Activated CD4-positive, alpha-beta T cell treated with anti-CD3 and anti-CD28 coated beads, Interleukin-2, amount 10 ng/mL, durations not matched to agents 7 days and 5 days (primary cell): ENCODE results near the gene IGF2R. TPM values are rescaled to one million over a fixed set of nuclear protein-coding genes. Genes with fewer than 3 reads are reported as not detected.
"Not testable (repeated sequence)": the region's sequence is repeated elsewhere in the genome, so short reads cannot be mapped to it uniquely, and the experiment has no call there.

ENCODE experiments used
- CTCF ChIA-PET: fragments of 350-600 bp; sonication (Branson Sonifier 250); formaldehyde crosslinking; loops from one replicate; lab custom pipeline; 2021; ENCODE audit warnings: antibody characterized with exemption; lab: Charles Lee
- POLR2A ChIA-PET: fragments of 350-600 bp; sonication (Branson Sonifier 250); formaldehyde crosslinking; loops from one replicate; lab custom pipeline; 2021; ENCODE audit warnings: antibody characterized with exemption; lab: Charles Lee
- DNase-seq: peaks from one replicate; pipeline ENCODE4 v3.0.0-alpha.2; 2020
- H3K27ac Mint-ChIP-seq: one replicate; pipeline ENCODE4 v1.8.0; 2021; ENCODE audit warnings: mild to moderate bottlenecking, moderate library complexity, mixed read lengths
- H3K27me3 Mint-ChIP-seq: one replicate; pipeline ENCODE4 v1.8.0; 2021; ENCODE audit warnings: mixed read lengths
- H3K36me3 Mint-ChIP-seq: one replicate; pipeline ENCODE4 v1.8.0; 2021; ENCODE audit warnings: low read depth, mixed read lengths
- H3K4me1 Mint-ChIP-seq: one replicate; pipeline ENCODE4 v1.8.0; 2021; ENCODE audit warnings: mixed read lengths
- H3K4me3 Mint-ChIP-seq: one replicate; pipeline ENCODE4 v1.8.0; 2021; ENCODE audit warnings: mild to moderate bottlenecking, moderate library complexity, mixed read lengths
- H3K9me3 Mint-ChIP-seq: one replicate; pipeline ENCODE4 v1.8.0; 2021; ENCODE audit warnings: mixed read lengths
- total RNA-seq, 2 experiments: library from RNA; stranded (reverse); gene quantifications; one replicate each; pipeline ENCODE4 v1.2.3, GENCODE V29; 2021

IGF2R gene
- total RNA-seq, 2 experiments from 2014 or later = 62.8 to 65.0 TPM

DNA sequence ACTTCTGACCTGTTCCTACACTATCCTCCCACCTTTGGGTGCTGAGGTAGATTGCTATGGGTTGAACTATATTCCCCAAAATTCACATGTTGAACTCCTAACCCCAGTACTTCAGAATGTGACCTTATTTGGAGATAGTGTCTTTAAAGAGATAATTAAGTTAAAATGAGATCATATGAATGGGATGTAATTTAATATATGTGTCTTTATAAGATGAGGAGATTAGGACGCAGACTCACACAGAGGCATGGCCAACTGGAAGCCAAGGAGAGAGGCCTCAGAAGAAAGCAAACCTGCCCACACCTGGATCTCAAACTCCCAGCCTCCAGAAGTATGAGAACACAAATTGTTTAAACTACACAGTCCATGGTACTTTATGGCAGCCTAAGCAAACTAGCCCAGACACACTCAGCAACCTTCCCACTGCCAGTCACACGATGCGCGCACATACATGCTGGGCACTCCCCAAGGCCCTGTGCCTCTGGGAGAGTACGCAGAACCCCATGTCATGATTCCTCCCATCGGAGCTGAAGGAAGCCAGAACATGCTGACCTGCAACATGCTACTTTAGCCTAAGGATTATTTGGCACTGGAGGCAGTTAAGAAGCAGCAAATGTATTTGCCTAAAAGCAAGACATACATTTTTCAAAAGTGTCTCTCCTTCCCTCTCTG, 143.9 kb downstream of the IGF2R start:
- peaks cover 1% of the 10 kb centered on the region for H3K9me3 Mint-ChIP-seq
- peaks cover 19% of the 10 kb centered on the region for H3K4me1 Mint-ChIP-seq
- ChIA-PET POLR2A (no interaction called here), CTCF (no interaction called here)
- no peak overlapping the region for H3K4me3 Mint-ChIP-seq
- no peaks in the 10 kb centered on the region for H3K27me3 Mint-ChIP-seq
- no peak for DNase-seq
- no peak overlapping the region for H3K27ac Mint-ChIP-seq
- H3K36me3 Mint-ChIP-seq = peaks cover 14% of the 10 kb centered on the region

DNA sequence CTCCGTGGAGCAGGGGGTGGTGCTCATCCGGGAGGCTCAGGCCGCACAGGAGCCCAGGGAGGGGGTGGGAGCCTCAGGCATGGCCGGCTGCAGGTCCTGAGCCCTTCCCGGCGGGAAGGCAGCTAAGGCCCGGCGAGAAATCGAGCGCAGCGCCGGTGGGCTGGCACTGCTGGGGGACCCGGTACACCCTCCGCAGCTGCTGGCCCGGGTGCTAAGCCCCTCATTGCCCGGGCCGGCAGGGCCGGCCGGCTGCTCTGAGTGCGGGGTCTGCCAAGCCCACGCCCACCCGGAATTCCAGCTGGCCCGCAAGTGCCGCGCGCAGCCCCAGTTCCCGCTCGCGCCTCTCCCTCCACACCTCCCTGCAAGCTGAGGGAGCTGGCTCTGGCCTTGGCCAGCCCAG, 145.7 kb downstream of the IGF2R start:
- CTCF ChIA-PET, H3K4me3 Mint-ChIP-seq, H3K27me3 Mint-ChIP-seq, H3K4me1 Mint-ChIP-seq, DNase-seq, H3K9me3 Mint-ChIP-seq, H3K27ac Mint-ChIP-seq, POLR2A ChIA-PET: not testable (repeated sequence)
- H3K36me3 Mint-ChIP-seq = peaks cover 11% of the 10 kb centered on the region

DNA sequence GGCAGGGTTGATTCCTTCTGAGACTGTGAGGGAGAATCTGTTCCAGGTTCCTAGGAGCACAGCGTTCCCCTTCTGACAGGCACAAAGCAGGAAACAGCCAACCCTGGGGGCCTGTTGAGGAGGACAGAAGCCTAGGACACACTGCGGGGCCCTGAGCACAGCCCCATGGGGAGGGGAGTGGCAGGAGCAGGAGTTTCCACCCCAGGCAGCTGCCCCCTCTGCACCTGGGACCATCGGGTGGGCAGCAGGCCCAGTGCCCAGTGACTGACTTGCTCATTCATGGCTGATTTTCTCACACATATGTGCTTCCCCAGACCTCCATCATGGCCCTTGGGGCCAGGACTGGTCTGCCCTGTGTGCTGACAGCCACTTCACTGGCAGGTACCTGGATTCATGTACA, 146.5 kb downstream of the IGF2R start:
- no peak overlapping the region for H3K4me3 Mint-ChIP-seq
- DNase-seq = no peak
- peaks cover 5% of the 10 kb centered on the region for H3K4me1 Mint-ChIP-seq
- H3K27ac Mint-ChIP-seq = no peak overlapping the region
- ChIA-PET POLR2A (no interaction called here), CTCF (no interaction called here)
- peaks cover 11% of the 10 kb centered on the region for H3K36me3 Mint-ChIP-seq
- no peaks in the 10 kb centered on the region for H3K27me3 Mint-ChIP-seq
- H3K9me3 Mint-ChIP-seq = peaks cover 2% of the 10 kb centered on the region

DNA sequence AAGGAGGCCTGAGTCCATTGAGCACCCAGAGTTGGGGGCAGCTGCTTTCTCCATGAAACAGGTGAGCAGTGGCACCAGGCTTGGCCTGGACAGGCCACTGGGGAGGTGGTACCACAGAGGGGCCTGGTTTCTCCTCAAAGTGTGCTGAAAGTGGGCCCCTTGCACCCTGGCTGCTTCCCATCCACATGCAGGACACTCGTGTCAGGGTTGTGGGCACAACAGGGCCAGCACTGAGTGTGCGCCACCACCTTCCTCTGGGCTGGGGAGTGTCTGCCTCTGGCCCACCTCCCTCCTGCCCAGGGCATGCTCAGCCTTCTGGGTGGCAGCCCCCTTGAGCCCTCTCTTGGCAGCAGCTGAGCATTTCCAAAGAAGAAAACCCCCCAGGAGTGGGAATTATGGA, 147.5 kb downstream of the IGF2R start:
- Mint-ChIP-seq H3K27ac (no peak overlapping the region), H3K4me1 (no peaks in the 10 kb centered on the region), H3K36me3 (peaks cover 11% of the 10 kb centered on the region), H3K27me3 (no peaks in the 10 kb centered on the region), H3K4me3 (no peak overlapping the region), H3K9me3 (peaks cover 2% of the 10 kb centered on the region)
- POLR2A ChIA-PET = no interaction called here
- CTCF ChIA-PET = no interaction called here
- no peak for DNase-seq

DNA sequence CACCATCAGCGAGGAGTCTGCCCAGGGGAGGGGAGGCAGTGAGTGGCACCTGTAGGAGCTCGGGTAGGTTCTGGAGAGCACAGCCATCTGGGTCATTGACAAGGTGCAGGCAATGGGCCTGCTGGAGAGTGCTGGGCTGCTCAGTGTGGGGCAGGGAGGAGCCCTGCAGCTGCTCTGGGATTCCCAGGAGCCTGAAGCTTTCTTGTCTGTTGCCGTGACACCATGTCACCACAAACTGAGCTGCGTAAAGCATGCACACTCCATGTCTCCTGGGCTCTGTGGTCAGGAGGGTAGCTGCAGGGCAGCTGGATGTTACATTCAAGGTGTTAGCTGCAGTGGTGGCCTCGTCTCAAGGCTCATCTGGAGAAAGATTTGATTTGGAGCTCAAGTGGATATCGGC, 148.3 kb downstream of the IGF2R start:
- Mint-ChIP-seq H3K36me3 (peaks cover 11% of the 10 kb centered on the region), H3K9me3 (peaks cover 2% of the 10 kb centered on the region)

DNA sequence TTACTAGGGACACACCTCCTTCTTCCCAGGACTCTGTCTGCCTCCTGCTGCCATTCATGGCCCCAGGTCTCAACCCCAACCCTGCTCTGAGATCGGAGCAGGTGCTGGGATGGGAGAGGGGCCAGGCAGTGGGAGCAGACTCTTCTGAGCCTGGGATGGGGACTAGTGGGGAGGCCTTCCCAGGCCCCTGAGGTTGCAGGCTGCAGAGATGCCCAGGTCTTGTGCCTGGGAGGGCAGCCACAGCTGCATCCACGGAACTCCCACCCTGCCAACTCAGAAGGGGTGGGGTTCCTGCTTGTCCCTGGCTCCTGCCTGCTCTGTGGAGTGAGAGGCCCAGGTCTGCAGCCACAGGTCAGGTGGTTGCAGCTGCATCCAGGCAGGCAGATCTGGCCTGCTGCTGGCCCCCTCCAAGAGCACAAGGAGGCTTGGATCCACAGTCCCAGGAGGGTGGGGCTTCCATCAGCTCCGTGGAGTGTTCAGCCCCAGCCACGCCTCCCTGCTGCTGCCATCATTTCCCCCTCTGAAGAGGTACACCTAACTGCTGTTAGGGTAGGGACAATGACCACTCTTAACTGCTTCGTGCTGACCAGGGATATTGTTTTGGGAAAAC, 149.8 kb downstream of the IGF2R start:
- Mint-ChIP-seq H3K27ac (no peak overlapping the region), H3K36me3 (peaks cover 9% of the 10 kb centered on the region), H3K27me3 (no peaks in the 10 kb centered on the region), H3K9me3 (peaks cover 2% of the 10 kb centered on the region), H3K4me3 (no peak overlapping the region), H3K4me1 (no peaks in the 10 kb centered on the region)
- no peak for DNase-seq
- ChIA-PET CTCF (interaction anchor here (1.4 kb wide), 1 partner anchor 10 kb away, joined by 3 read pairs; no protein-coding TSS in a partner anchor), POLR2A (no interaction called here)

More for the DNA sequence above, 148.3 kb downstream of the IGF2R start:
- Mint-ChIP-seq H3K4me3 (no peak overlapping the region), H3K27ac (no peak overlapping the region), H3K4me1 (no peaks in the 10 kb centered on the region), H3K27me3 (no peaks in the 10 kb centered on the region)
- CTCF ChIA-PET = no interaction called here
- DNase-seq = no peak
- POLR2A ChIA-PET = no interaction called here

DNA sequence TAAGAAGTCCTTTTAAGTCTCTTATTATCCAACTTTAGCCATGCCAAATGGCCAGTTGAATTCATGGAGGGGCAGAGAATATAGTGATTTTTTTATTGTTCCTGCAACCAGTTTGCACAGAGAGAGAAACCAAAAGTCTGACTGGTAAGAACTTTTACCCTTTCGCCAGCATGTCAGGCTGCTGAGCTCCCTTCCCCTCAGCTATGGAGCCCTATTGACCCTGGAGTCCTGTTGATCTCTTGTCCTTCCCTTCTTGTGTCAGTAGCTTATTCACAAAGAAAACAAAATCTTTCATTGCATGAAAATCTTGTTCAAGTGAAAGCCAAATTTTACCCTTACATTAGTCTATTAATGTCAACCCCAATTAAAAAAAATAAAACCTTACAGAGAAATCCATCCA, 151.2 kb downstream of the IGF2R start:
- no peaks in the 10 kb centered on the region for H3K27me3 Mint-ChIP-seq
- no peak for DNase-seq
- ChIA-PET POLR2A (no interaction called here), CTCF (interaction anchor here (1.4 kb wide), 1 partner anchor 9 kb away, joined by 3 read pairs; no protein-coding TSS in a partner anchor)
- H3K36me3 Mint-ChIP-seq = peaks cover 7% of the 10 kb centered on the region
- H3K27ac Mint-ChIP-seq = no peak overlapping the region
- peaks cover 2% of the 10 kb centered on the region for H3K9me3 Mint-ChIP-seq
- no peak overlapping the region for H3K4me3 Mint-ChIP-seq
- H3K4me1 Mint-ChIP-seq = no peaks in the 10 kb centered on the region

DNA sequence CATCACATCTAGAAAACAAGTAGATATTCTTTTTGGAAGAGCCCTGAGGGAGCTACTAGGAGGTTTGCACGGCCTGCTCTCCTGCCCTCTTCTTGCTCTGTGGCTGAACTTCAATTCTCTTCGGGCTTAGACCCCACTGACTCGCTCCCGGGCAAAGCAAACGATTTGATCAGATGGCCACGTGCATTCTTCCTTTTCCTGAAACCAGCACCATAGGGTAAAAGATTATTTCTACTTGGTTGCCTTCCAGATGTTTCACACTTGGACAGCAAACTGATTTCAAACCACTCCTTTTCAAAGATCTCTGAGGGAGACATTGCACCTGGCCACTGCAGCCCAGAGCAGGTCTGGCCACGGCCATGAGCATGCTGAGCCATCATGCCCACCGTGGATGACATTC, 152.7 kb downstream of the IGF2R start, which contains the start of gene SLC22A1:
Gene SLC22A1 (plus strand): TSS at position 258 of the 400 bp plus-strand sequence. CDS start 121 bp downstream, at position 379.
- Mint-ChIP-seq H3K4me1 (no peaks in the 10 kb centered on the region), H3K9me3 (peaks cover 2% of the 10 kb centered on the region)

DNA sequence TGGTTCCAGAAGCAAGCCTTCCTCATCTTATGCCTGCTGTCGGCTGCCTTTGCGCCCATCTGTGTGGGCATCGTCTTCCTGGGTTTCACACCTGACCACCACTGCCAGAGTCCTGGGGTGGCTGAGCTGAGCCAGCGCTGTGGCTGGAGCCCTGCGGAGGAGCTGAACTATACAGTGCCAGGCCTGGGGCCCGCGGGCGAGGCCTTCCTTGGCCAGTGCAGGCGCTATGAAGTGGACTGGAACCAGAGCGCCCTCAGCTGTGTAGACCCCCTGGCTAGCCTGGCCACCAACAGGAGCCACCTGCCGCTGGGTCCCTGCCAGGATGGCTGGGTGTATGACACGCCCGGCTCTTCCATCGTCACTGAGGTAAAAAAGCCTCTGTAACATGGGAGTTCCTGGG, 153.1 kb downstream of the IGF2R start:
- ChIA-PET POLR2A (no interaction called here), CTCF (no interaction called here)
- Mint-ChIP-seq H3K4me1 (no peaks in the 10 kb centered on the region), H3K36me3 (peaks cover 7% of the 10 kb centered on the region), H3K4me3 (no peak overlapping the region), H3K27me3 (no peaks in the 10 kb centered on the region), H3K9me3 (peaks cover 2% of the 10 kb centered on the region), H3K27ac (no peak overlapping the region)
- DNase-seq = no peak

More for the DNA sequence above, 152.7 kb downstream of the IGF2R start, which contains the start of gene SLC22A1:
- H3K27me3 Mint-ChIP-seq = no peaks in the 10 kb centered on the region
- no peak for DNase-seq
- H3K4me3 Mint-ChIP-seq = no peak within 1 kb of the TSS
- CTCF ChIA-PET = no interaction called here
- peaks cover 7% of the 10 kb centered on the region for H3K36me3 Mint-ChIP-seq
- H3K27ac Mint-ChIP-seq = no peak within 1 kb of the TSS
- POLR2A ChIA-PET = no interaction called here

DNA sequence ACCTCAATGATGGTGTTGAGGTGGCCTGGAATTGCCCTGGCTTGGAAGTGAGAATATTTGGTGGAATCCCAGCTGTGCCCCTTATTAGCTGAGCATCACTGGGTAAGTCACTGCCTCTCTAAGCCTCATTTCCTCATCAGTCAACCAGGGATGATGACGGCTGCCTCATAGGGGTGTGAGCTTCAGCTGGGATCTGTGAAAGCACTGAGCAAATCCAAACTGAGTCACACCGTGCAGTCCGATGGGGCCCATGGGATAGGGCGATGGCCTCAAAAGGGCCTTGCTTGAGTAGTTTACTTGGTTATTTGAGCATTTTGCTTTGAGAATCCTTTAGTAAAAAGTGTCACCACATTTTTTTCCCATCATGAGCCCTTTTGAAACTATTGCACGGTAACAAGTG, 153.9 kb downstream of the IGF2R start:
- Mint-ChIP-seq H3K27me3 (no peaks in the 10 kb centered on the region), H3K4me1 (no peaks in the 10 kb centered on the region), H3K9me3 (peaks cover 1% of the 10 kb centered on the region), H3K27ac (no peak overlapping the region), H3K36me3 (peaks cover 3% of the 10 kb centered on the region), H3K4me3 (no peak overlapping the region)
- DNase-seq = no peak
- ChIA-PET POLR2A (no interaction called here), CTCF (no interaction called here)

DNA sequence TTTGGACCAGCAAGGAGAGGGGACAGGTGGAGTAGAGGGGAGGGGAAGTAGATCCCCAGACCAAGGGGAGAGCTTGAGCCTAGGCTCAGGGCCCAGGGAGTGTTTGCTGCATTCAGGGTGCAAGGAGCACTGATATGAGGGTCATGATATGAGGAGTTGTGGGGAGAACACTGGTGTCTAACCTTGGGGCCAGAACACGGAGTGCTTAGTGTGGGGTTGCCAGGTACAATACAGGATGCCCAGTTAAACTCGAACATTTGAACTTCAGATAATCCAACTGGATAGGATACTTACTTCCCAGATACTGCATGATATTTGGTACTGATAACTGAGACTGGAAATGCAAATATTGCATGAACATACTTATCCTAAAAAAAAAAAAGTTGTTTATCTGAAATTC, 155.1 kb downstream of the IGF2R start:
- Mint-ChIP-seq H3K27ac (no peak overlapping the region), H3K4me3 (no peak overlapping the region), H3K27me3 (no peaks in the 10 kb centered on the region), H3K36me3 (no peaks in the 10 kb centered on the region), H3K4me1 (no peaks in the 10 kb centered on the region), H3K9me3 (no peaks in the 10 kb centered on the region)
- CTCF ChIA-PET = interaction anchor here (1.1 kb wide), 1 partner anchor 86 kb away, joined by 3 read pairs; no protein-coding TSS in a partner anchor
- DNase-seq = no peak
- POLR2A ChIA-PET = no interaction called here

DNA sequence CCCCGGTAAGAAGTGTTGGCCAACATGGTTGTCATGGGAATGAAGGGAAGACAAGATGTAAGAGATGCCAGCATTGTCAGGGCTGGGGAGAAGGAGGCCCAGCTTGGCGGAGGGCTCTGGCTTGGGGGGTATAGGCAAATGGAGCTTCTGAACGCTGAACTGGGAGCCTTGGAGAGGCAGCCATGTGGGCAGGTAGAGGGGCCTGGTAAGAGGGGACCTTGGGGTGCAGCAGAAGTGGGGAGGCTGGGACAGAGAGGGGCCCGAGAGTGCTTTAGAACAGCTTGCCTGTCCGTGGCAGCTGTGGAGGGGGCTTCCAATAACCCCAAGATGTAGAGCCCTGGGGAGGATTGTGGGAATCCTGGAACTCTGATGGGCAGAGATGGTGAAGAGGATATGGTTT, 155.7 kb downstream of the IGF2R start:
- DNase-seq = no peak
- Mint-ChIP-seq H3K9me3 (no peaks in the 10 kb centered on the region), H3K36me3 (no peaks in the 10 kb centered on the region), H3K27ac (no peak overlapping the region), H3K27me3 (no peaks in the 10 kb centered on the region), H3K4me1 (no peaks in the 10 kb centered on the region), H3K4me3 (no peak overlapping the region)
- ChIA-PET POLR2A (no interaction called here), CTCF (interaction anchor here (1.1 kb wide), 1 partner anchor 86 kb away, joined by 3 read pairs; no protein-coding TSS in a partner anchor)

DNA sequence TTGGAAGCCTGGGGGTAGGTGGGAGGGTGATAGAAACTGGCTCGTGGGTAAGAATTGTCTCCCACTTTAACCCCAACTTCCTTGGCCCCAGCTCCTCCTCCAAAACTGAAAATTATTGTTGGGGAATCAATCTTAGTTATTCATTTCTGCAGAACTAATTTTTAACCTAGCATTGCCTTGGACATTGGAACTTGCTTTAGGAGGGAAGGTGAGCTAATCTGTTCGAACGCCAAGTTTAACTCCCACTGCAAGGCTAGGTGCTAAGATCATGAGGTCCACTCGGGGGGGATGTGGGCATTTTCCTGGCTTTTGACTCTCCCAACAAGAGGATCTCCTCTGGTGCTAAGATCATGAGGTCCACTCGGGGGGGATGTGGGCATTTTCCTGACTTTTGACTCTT, 156.2 kb downstream of the IGF2R start:
- POLR2A ChIA-PET = not testable (repeated sequence)

More for the DNA sequence above, 156.2 kb downstream of the IGF2R start:
- not testable (repeated sequence) for DNase-seq, H3K27ac Mint-ChIP-seq, H3K4me3 Mint-ChIP-seq, H3K9me3 Mint-ChIP-seq, H3K4me1 Mint-ChIP-seq, H3K27me3 Mint-ChIP-seq, H3K36me3 Mint-ChIP-seq
- CTCF ChIA-PET = interaction anchor here (1.1 kb wide), 1 partner anchor 87 kb away, joined by 3 read pairs; no protein-coding TSS in a partner anchor
